Measurements from ENCODE around the gene NCOA6.
"Not testable (repeated sequence)": the region's sequence is repeated elsewhere in the genome, so short reads cannot be mapped to it uniquely, and the experiment has no call there.

NCOA6 gene

GRCh38 chr20:34743039-34743438 lies 82.4 kb downstream of the NCOA6 start:
- DNase-seq (ENCODE audit: low spot score), result no peak
- TF ChIP-seq CTCF (IDR thresholded peaks at IDR 0.05; ENCODE audit: extremely low read depth, insufficient read depth, missing control alignments), result no peak
- in situ Hi-C loops (cut with MboI; ENCODE audit: low pct_unique_long_range_greater_than_20kb, low sequenced_read_pairs, unreplicated experiment), result no loop called here

- DNase-seq (ENCODE audit: low spot score), result no peak
- no peak for TF ChIP-seq CTCF (IDR thresholded peaks at IDR 0.05; ENCODE audit: extremely low read depth, insufficient read depth, missing control alignments)
- in situ Hi-C loops (cut with MboI; ENCODE audit: low pct_unique_long_range_greater_than_20kb, low sequenced_read_pairs, unreplicated experiment), result no loop called here
Measured at GRCh38 chr20:34736106-34736735, 89.2 kb downstream of the NCOA6 start.

- in situ Hi-C loops (cut with MboI; ENCODE audit: low pct_unique_long_range_greater_than_20kb, low sequenced_read_pairs, unreplicated experiment), result no loop called here
- DNase-seq (ENCODE audit: low spot score), result no peak
- no peak for TF ChIP-seq CTCF (IDR thresholded peaks at IDR 0.05; ENCODE audit: extremely low read depth, insufficient read depth, missing control alignments)
Measured at GRCh38 chr20:34732523-34732922, 92.9 kb downstream of the NCOA6 start.

GRCh38 chr20:34729416-34729815 lies 96.0 kb downstream of the NCOA6 start:
- in situ Hi-C loops (cut with MboI; ENCODE audit: low pct_unique_long_range_greater_than_20kb, low sequenced_read_pairs, unreplicated experiment), result no loop called here
- no peak for TF ChIP-seq CTCF (IDR thresholded peaks at IDR 0.05; ENCODE audit: extremely low read depth, insufficient read depth, missing control alignments)
- DNase-seq (ENCODE audit: low spot score), result no peak

GRCh38 chr20:34724172-34724571 lies 101.3 kb downstream of the NCOA6 start:
- in situ Hi-C loops (cut with MboI; ENCODE audit: low pct_unique_long_range_greater_than_20kb, low sequenced_read_pairs, unreplicated experiment), result loop anchor here (25.0 kb wide), 1 partner anchor 412 kb away; the partner anchor contains the start of gene AHCY
- TF ChIP-seq CTCF (IDR thresholded peaks at IDR 0.05; ENCODE audit: extremely low read depth, insufficient read depth, missing control alignments), result no peak
- DNase-seq (ENCODE audit: low spot score), result no peak

- in situ Hi-C loops (cut with MboI; ENCODE audit: low pct_unique_long_range_greater_than_20kb, low sequenced_read_pairs, unreplicated experiment), result loop anchor here (25.0 kb wide), 1 partner anchor 410 kb away; the partner anchor contains the start of gene AHCY
- DNase-seq (ENCODE audit: low spot score), result not testable (repeated sequence)
Measured at GRCh38 chr20:34722560-34722959, 102.9 kb downstream of the NCOA6 start.

- TF ChIP-seq CTCF (IDR thresholded peaks at IDR 0.05; ENCODE audit: extremely low read depth, insufficient read depth, missing control alignments), result no peak
- in situ Hi-C loops (cut with MboI; ENCODE audit: low pct_unique_long_range_greater_than_20kb, low sequenced_read_pairs, unreplicated experiment), result loop anchor here (25.0 kb wide), 1 partner anchor 408 kb away; the partner anchor contains the start of gene AHCY
- DNase-seq (ENCODE audit: low spot score), result no peak
Measured at GRCh38 chr20:34720266-34720665, 105.2 kb downstream of the NCOA6 start.

- DNase-seq (ENCODE audit: low spot score), result peak; percentile 78
- in situ Hi-C loops (cut with MboI; ENCODE audit: low pct_unique_long_range_greater_than_20kb, low sequenced_read_pairs, unreplicated experiment), result loop anchor here (25.0 kb wide), 1 partner anchor 407 kb away; the partner anchor contains the start of gene AHCY
Measured at GRCh38 chr20:34719242-34720017, 106.0 kb downstream of the NCOA6 start.
